Chondrocyte (in vitro differentiated cells): ENCODE results near the gene ZC3H12C. TPM values are rescaled to one million over a fixed set of nuclear protein-coding genes. Genes with fewer than 3 reads are reported as not detected.

Source experiments
- DNase-seq: peaks from one replicate; pipeline ENCODE4 v3.0.0; 2021; ENCODE audit warnings: mixed read lengths, low spot score
- H3K27ac Mint-ChIP-seq: one replicate; pipeline ENCODE4 v1.8.0; 2021; ENCODE audit warnings: mild to moderate bottlenecking, moderate library complexity, mixed read lengths; ENCODE audit not compliant: unreplicated experiment
- H3K27me3 Mint-ChIP-seq: 2 replicates; pipeline ENCODE4 v1.8.0; 2021; ENCODE audit warnings: low read depth, mixed read lengths
- H3K36me3 Mint-ChIP-seq: 2 replicates; pipeline ENCODE4 v1.8.0; 2021; ENCODE audit warnings: low read depth, mixed read lengths
- H3K4me1 Mint-ChIP-seq: 2 replicates; pipeline ENCODE4 v1.8.0; 2021; ENCODE audit warnings: low read depth, mild to moderate bottlenecking, mixed read lengths
- H3K4me3 Mint-ChIP-seq: one replicate; pipeline ENCODE4 v1.8.0; 2021; ENCODE audit warnings: mild to moderate bottlenecking, moderate library complexity, mixed read lengths; ENCODE audit not compliant: unreplicated experiment
- H3K9me3 Mint-ChIP-seq: 2 replicates; pipeline ENCODE4 v1.8.0; 2021; ENCODE audit warnings: low read depth, mixed read lengths
- total RNA-seq: library from RNA; stranded (reverse); gene quantifications from 3 replicates; pipeline ENCODE4 v1.2.1, GENCODE V29; 2021
- TF ChIP-seq, protein P1 (sequence below): fragments of 200-600 bp; sonication (generic); IDR thresholded peaks from 2 replicates; pipeline ENCODE4 v1.5.0; 2021; ENCODE audit warnings: antibody characterized with exemption, mild to moderate bottlenecking, moderate library complexity

Gene ZC3H12C
- total RNA-seq, 1 donor from 2014 or later, result 10.1 TPM

DNA sequence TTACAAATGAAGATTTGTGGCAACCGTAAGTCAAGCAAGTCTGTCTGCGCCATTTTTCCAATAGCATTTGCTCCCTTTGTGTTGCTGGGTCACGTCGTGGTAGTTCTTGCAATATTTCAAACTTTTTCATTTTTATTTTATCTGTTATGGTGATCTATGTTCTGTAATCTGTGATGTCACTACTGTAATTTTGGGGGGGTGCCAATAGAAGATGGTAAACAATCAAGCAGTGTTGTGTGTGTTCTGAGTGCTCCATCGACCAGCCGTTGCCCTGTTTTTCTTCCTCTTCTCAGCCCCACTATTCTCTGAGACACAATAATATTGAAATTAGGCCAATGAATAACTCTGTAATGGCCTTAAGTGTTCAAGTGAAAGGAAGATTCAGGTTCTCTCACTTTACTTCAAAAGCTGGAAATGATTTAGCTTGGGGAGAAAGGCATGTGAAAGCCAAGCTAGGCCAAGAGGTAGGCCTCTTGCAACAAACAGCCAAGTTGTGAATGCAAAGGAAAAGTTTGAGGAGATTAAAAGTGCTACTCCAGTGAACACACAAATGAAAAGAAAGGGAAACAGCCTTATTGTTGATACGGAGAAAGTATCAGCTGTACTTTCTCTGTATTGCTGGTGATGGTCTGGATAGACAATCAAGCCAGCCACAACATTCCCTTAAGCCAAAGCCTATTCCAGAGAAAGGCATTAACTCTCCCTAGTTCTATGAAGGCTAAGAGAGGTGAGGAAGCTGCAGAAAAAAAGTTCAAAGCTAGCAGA, 7.5 kb downstream of the ZC3H12C start:
- Mint-ChIP-seq H3K4me1 (peaks cover 21% of the 10 kb centered on the region), H3K27ac (no peak overlapping the region), H3K9me3 (no peaks in the 10 kb centered on the region), H3K27me3 (no peaks in the 10 kb centered on the region), H3K36me3 (no peaks in the 10 kb centered on the region), H3K4me3 (no peak overlapping the region)
- DNase-seq, result no peak
- TF ChIP-seq, protein P1, sequence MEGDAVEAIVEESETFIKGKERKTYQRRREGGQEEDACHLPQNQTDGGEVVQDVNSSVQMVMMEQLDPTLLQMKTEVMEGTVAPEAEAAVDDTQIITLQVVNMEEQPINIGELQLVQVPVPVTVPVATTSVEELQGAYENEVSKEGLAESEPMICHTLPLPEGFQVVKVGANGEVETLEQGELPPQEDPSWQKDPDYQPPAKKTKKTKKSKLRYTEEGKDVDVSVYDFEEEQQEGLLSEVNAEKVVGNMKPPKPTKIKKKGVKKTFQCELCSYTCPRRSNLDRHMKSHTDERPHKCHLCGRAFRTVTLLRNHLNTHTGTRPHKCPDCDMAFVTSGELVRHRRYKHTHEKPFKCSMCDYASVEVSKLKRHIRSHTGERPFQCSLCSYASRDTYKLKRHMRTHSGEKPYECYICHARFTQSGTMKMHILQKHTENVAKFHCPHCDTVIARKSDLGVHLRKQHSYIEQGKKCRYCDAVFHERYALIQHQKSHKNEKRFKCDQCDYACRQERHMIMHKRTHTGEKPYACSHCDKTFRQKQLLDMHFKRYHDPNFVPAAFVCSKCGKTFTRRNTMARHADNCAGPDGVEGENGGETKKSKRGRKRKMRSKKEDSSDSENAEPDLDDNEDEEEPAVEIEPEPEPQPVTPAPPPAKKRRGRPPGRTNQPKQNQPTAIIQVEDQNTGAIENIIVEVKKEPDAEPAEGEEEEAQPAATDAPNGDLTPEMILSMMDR, result no peak

DNA sequence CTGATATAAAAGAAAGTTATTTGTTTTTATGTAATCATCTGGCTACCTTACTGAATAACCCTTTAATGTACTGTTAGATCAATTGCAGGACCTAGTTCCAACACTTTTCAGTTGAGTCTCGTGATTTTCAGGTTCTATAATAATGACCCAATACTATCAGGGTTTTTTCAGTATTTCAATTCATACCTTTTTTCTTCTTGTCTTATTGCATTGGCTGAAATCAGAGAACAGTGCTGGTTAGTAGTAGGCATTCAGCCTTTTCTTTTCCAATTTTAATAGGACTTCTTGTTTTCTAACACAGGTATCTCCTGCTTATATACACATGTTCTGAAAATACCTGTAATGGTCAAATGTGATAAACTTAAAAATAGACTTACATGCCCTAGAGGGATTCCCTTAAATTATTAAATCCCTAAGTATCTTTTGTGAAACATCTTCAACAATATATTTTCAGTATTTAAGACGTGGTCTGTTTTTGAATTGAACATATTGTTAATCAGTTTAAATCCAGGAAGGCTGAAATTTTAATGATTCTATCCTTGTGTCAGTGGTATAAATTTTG, 13.6 kb downstream of the ZC3H12C start:
- Mint-ChIP-seq H3K4me3 (no peak overlapping the region), H3K4me1 (no peaks in the 10 kb centered on the region), H3K36me3 (peaks cover 2% of the 10 kb centered on the region), H3K9me3 (peaks cover 8% of the 10 kb centered on the region), H3K27ac (no peak overlapping the region), H3K27me3 (no peaks in the 10 kb centered on the region)
- no peak for DNase-seq
- TF ChIP-seq, protein P1, result no peak

DNA sequence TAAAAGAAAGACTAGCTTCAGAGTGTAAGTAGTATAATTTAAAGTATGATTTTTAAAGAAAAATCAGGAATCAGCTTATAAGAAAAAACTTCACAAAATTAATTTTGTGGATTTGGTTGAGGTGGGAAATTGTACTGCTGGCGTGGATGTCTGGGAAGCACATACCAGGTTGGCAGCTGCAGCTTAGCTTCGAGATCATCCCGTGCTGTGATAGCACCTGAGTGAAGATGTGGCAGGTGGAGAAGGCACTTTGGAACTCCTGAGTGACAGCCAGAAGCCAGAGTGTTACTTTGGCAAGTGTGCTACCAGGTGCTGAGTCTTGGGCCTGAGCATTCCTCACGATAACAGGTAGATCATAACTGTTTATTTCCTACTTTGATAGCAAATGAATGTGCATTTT, 17.7 kb downstream of the ZC3H12C start:
- TF ChIP-seq, protein P1, result no peak
- DNase-seq, result no peak
- Mint-ChIP-seq H3K9me3 (peaks cover 8% of the 10 kb centered on the region), H3K36me3 (peaks cover 2% of the 10 kb centered on the region), H3K27me3 (no peaks in the 10 kb centered on the region), H3K4me1 (no peaks in the 10 kb centered on the region), H3K4me3 (no peak overlapping the region), H3K27ac (no peak overlapping the region)

GRCh38 chr11:110112457-110112856, 19.3 kb downstream of the ZC3H12C start:
- Mint-ChIP-seq H3K4me1 (no peaks in the 10 kb centered on the region), H3K27me3 (no peaks in the 10 kb centered on the region), H3K27ac (no peak overlapping the region), H3K36me3 (no peaks in the 10 kb centered on the region), H3K4me3 (no peak overlapping the region), H3K9me3 (no peaks in the 10 kb centered on the region)
- DNase-seq, result no peak
- TF ChIP-seq, protein P1, result no peak

GRCh38 chr11:110113505-110113904, 20.3 kb downstream of the ZC3H12C start:
- Mint-ChIP-seq H3K27me3 (no peaks in the 10 kb centered on the region), H3K4me1 (no peaks in the 10 kb centered on the region), H3K9me3 (no peaks in the 10 kb centered on the region), H3K27ac (no peak overlapping the region), H3K36me3 (no peaks in the 10 kb centered on the region), H3K4me3 (no peak overlapping the region)
- no peak for DNase-seq
- TF ChIP-seq, protein P1, result no peak
